Aorta (tissue), 5 donors: ENCODE results near the gene OPRD1. TPM values are rescaled to one million over a fixed set of nuclear protein-coding genes. Genes with fewer than 3 reads are reported as not detected.
"Not testable (repeated sequence)": the region's sequence is repeated elsewhere in the genome, so short reads cannot be mapped to it uniquely, and the experiment has no call there.

Experiments used
- ATAC-seq: fragments of 200-7000 bp; cut with Tn5 transposase; one replicate; pipeline ENCODE4 v1.9.1; 2022; ENCODE audit warnings: moderate library complexity; ENCODE audit not compliant: low FRiP score
- DNase-seq, 2 donors: peaks; one replicate each; pipeline ENCODE4 v3.0.0-alpha.2; 2020
- H3K27ac ChIP-seq, 2 donors: one replicate each; pipeline ENCODE4 v1.5.1; 2013; ENCODE audit warnings: low read length in 2 of 2, mild to moderate bottlenecking in 2 of 2, moderate library complexity in 2 of 2, control low read depth in 1 of 2, inconsistent platforms in 1 of 2, low read depth in 1 of 2
- H3K27me3 ChIP-seq, 2 donors: one replicate each; pipeline ENCODE4 v1.6.1; 2013; ENCODE audit warnings: control low read depth in 1 of 2, low read length in 1 of 2, mild to moderate bottlenecking in 1 of 2, moderate library complexity in 1 of 2; ENCODE audit not compliant: insufficient read depth in 2 of 2, control insufficient read depth in 1 of 2
- H3K36me3 ChIP-seq, 2 donors: one replicate each; pipeline ENCODE4 v1.6.1; 2013; ENCODE audit warnings: control low read depth in 1 of 2, low read length in 1 of 2, mild to moderate bottlenecking in 1 of 2; ENCODE audit not compliant: insufficient read depth in 2 of 2, control insufficient read depth in 1 of 2
- H3K4me1 ChIP-seq, 2 donors: one replicate each; pipeline ENCODE4 v1.6.1; 2013; ENCODE audit warnings: low read length in 2 of 2, control low read depth in 1 of 2, mild to moderate bottlenecking in 1 of 2, moderate library complexity in 1 of 2; ENCODE audit not compliant: insufficient read depth in 2 of 2, control insufficient read depth in 1 of 2
- H3K4me3 ChIP-seq, 2 donors: one replicate each; pipeline ENCODE4 v1.5.1; 2013; ENCODE audit warnings: low read length in 2 of 2, control low read depth in 1 of 2, mild to moderate bottlenecking in 1 of 2
- H3K9me3 ChIP-seq: one replicate; pipeline ENCODE4 v1.6.1; 2013; ENCODE audit warnings: mild to moderate bottlenecking, low read length; ENCODE audit not compliant: control insufficient read depth
- WGBS, 2 donors: extraction: QIAGEN DNeasy Blood & Tissue Kit; methylation state at CpG; one replicate each; pipeline ENCODE4 v1.1.7; 2013; 5-methylcytosine and 5-hydroxymethylcytosine counted together
- intact Hi-C, 2 donors: fragments of 100-400 bp; cut with DNase I; formaldehyde crosslinking; loops; one replicate each; pipeline versions ENCODE4 v1.14.2 to v1.15.0; 2022
- polyA plus RNA-seq, 2 donors: library from polyadenylated mRNA; stranded (reverse); fragments of 200-250 nt; gene quantifications; one replicate each; pipeline ENCODE4 v1.2.3, GENCODE V29; 2013
- total RNA-seq, 2 donors: library from RNA; stranded (reverse); fragmentation: NEBNext Ultra II Directional; extraction: Animal tissue kit (Norgen Biotek cat#: 25700); gene quantifications; one replicate each; pipeline ENCODE4 v1.2.1, GENCODE V29; 2021
- donor health status: healthy with polysubstance abuse.
- donor health status: Bipolar disorder and iron deficiency.
- donor health status: DM: no; HTN: no; CAD: no.
- donor health status: DM: no; HTN: no; CAD: no.
- donor health status: DM: yes; HTN: yes; CAD: no.

Gene OPRD1
- total and polyA plus RNA-seq, 4 donors = not detected

DNA sequence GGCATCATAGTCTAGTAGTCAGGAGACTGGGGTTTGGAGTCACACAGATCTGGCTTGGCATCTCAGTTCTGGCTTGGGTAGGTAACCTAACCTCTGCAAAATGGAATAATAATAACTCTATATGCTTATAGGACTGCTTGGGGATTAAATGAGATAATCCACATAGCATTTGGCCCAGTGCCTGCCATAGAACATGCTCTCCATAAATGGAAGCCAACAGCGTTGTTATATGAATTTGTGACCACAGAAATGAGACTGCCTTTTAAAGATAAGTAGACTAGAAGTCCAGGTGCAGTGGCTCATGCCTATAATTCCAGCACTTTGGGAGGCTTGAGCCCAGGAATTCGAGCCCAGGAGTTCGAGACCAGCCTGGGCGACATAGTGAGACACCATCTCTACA, 4.0 kb upstream of the OPRD1 start:
- no peaks in the 10 kb centered on the region for H3K4me1 ChIP-seq
- intact Hi-C loops = no loop called here
- H3K9me3 ChIP-seq = peaks cover 4% of the 10 kb centered on the region
- no peaks in the 10 kb centered on the region for H3K27me3 ChIP-seq
- no peak overlapping the region for H3K27ac ChIP-seq
- ATAC-seq (no peak), DNase-seq (no peak)
- H3K4me3 ChIP-seq = no peak overlapping the region
- H3K36me3 ChIP-seq = no peaks in the 10 kb centered on the region
- WGBS, 2 donors = 73 to 83% methylated on average over 4 of the region's 4 CpGs

DNA sequence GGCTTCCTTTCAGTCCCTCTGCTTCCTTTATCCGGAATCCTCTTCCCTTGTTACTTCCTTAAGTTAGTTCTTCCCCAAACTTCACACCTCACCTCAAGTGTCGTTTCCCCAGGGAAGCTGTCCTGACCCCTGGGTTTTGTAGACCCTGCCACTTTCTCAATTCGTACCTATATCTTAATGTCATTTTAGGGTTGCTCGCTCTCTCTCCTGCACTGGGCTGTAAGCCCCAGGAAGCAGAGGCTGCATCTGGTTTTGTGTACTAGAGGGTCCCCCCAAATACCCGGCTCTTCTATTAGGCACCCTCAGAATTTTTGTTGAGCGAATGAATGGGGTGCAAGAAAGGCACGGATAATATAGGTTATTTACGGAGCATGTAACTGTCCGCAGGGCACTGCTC, 603 bp upstream of the OPRD1 start:
- Histone ChIP-seq H3K9me3 (no peaks in the 10 kb centered on the region), H3K27me3 (no peaks in the 10 kb centered on the region), H3K4me1 (no peaks in the 10 kb centered on the region), H3K36me3 (no peaks in the 10 kb centered on the region), H3K27ac (no peak overlapping the region), H3K4me3 (no peak overlapping the region)
- WGBS, 2 donors = 68 to 69% methylated on average over 9 of the region's 9 CpGs
- intact Hi-C loops = no loop called here
- DNase-seq (no peak), ATAC-seq (no peak)

DNA sequence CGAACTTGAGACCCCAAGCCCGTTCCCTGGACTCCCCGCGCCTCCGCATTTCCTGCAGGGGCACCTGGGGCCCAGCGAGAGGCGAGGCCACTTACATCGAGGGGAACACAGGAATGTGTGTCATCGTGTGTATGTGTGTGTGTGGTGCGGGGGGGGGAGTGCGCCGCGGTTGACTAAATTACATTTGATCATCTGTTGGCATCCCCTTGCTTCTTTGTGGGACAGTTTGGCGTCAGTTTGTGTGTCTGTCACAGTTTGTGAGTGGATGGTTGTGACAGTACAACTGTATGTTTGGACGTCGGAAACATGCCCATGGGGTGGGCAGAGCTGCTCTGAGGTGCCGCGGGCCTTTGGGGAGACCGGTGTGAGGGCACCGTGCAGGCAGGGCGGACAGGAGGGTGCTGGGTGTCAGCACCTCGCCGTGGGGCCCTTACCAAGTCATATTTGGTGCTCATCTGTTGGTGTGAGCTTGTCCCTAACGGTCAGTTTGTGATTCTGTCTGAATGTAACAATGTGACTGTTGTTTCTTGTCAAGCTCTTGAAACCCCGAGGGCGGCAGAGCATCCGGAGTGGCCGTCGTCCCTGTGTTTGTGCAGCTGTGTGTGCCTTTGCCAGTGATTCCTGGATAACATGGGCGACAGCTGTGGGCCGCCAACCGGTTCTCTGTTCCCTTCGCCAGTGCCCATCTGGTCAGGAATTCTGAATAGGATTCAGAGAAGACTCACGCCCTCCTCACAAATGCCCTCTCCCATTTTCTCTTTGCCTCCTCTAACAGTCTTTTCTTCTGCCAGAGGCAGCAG, 899 bp downstream of the OPRD1 start:
- DNase-seq (no peak), ATAC-seq (no peak)
- no peaks in the 10 kb centered on the region for H3K9me3 ChIP-seq
- intact Hi-C loops = no loop called here
- no peak overlapping the region for H3K27ac ChIP-seq
- 16 to 18% methylated on average over 34 of the region's 34 CpGs for WGBS, 2 donors
- no peaks in the 10 kb centered on the region for H3K27me3 ChIP-seq
- H3K4me3 ChIP-seq = no peak overlapping the region
- H3K36me3 ChIP-seq = no peaks in the 10 kb centered on the region
- no peaks in the 10 kb centered on the region for H3K4me1 ChIP-seq

DNA sequence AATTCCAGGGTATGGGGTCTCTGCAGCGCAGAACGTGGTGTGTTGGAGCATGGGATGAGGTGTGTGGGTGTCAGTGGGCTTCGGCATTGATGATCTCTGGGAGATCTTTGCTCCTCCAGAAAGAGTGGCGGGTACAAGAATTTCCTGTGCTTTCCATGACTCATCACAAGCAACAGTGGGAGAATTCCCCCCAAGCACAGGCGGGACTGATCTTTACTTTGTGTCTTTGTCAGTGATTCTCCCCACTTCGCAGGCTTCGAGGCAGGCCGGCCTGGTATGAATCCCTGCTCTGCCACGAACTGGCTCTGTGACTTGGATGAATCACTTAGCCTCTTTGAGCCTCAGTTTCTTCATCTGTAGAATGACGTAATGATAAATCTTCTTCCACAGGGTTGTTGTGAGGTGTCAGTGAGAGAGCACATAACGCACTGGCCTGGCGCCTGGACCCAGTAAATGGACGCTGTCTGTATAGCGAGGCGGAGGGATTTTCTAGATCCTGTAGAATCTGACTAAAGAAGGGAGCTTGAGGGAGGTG, 2.0 kb downstream of the OPRD1 start:
- Histone ChIP-seq H3K9me3 (no peaks in the 10 kb centered on the region), H3K4me1 (no peaks in the 10 kb centered on the region), H3K4me3 (no peak overlapping the region), H3K27me3 (no peaks in the 10 kb centered on the region), H3K36me3 (no peaks in the 10 kb centered on the region), H3K27ac (no peak overlapping the region)
- intact Hi-C loops = no loop called here
- ATAC-seq (no peak), DNase-seq (no peak)
- WGBS, 2 donors = 79% methylated on average over 15 of the region's 15 CpGs

DNA sequence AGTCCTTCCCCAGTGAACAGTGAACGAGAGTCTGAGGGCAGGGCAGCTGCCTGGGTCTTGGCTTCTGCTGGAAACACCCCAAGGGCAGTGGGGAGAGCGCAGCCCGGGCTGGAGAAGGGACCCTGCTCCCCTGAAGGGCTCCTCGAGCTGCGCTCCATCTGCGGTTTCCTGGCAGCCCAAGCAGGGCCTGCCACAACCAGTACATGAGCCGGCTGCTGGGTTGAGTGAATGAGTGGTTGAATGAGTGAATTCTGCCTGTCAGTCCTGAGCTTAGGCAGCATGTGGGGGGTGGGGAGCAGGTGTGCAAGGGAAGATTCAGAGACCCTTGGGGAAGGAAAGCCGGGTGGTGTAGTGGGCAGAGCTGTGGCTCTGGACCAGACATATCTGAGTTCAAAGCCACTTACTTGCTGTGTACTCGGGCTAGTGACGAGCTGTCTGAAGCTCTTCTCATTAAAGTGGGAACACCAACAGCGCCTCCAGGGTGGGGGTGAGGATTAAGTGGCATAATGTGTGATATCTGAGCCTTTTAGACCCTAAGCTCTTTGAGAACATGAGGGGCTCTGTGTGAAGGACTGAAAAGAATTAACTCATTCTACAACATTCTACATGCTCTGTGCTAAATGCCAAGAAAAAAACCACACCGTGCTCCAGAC, 3.7 kb downstream of the OPRD1 start:
- ATAC-seq = no peak
- intact Hi-C loops = no loop called here
- no peak overlapping the region for H3K27ac ChIP-seq
- H3K4me1 ChIP-seq = no peaks in the 10 kb centered on the region
- no peaks in the 10 kb centered on the region for H3K27me3 ChIP-seq
- H3K9me3 ChIP-seq = no peaks in the 10 kb centered on the region
- WGBS, 2 donors = 37% methylated on average over 12 of the region's 12 CpGs
- H3K4me3 ChIP-seq = no peak overlapping the region
- no peaks in the 10 kb centered on the region for H3K36me3 ChIP-seq
- DNase-seq = no peak

DNA sequence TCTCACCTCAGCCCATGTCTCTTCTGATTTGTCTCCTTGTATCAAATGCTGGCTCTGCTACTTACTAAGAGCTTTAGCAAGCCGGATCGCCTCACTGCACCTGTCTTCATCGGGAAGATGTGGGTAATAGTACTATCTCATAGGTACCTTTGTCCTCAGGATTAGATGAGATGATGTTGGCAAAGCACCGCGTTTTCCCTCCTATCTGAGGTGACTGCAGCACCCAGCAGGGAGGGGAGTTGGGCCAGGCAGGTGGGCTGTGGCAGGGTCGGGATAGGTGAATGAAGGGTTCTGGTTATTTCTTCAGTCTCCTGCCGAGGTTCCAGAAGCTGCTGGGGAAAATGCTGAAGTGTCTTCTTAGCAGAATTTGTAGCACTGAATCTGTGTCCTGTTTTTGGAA, 5.2 kb downstream of the OPRD1 start:
- Histone ChIP-seq H3K4me1 (no peaks in the 10 kb centered on the region), H3K27me3 (no peaks in the 10 kb centered on the region), H3K27ac (no peak overlapping the region), H3K36me3 (no peaks in the 10 kb centered on the region), H3K4me3 (no peak overlapping the region), H3K9me3 (no peaks in the 10 kb centered on the region)
- intact Hi-C loops = no loop called here
- 76 to 79% methylated on average over 7 of the region's 7 CpGs for WGBS, 2 donors
- ATAC-seq (no peak), DNase-seq (no peak)

DNA sequence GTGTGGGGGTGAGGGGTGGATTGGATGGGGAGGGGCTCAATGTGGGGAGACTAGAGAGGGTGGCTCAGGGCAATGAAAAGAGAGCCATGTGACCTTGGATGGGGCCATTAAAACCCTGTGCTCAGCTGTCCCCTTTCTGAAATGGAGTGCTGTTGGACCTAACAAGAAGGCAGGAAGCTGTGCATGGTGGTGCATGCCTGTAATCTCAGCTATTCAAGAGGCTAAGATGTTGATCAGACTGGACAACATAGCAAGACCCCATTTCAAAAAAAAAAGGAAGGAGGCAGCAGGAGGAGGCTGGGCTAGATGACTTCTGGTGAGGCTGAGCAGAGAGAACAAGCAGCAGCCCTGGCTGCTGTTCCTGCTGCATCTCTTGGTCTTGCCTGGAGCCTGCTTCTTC, 7.0 kb downstream of the OPRD1 start:
- Histone ChIP-seq H3K36me3 (no peaks in the 10 kb centered on the region), H3K9me3 (no peaks in the 10 kb centered on the region), H3K27me3 (no peaks in the 10 kb centered on the region), H3K4me3 (no peak overlapping the region), H3K4me1 (no peaks in the 10 kb centered on the region), H3K27ac (no peak overlapping the region)
- DNase-seq (no peak), ATAC-seq (no peak)
- intact Hi-C loops = no loop called here

DNA sequence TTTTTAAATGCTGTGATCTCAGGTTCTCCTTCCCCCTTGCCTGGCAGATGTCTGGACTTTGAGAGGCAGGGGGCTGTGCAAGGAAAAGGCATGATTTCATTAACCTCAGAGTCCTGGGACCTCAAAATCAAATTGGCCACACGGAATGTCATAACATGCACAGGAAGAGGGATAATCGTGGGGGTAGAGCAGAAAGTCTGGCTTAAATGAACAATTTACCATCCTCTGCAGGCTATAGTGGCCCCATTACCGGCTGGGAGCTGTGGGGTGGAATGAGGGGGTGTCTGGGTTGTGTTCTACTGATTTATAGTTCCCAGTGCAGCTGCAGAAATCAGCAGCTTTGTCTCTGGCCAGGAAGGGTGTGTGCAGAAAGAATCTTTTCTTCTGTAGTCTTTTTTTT, 10.8 kb downstream of the OPRD1 start:
- Histone ChIP-seq H3K4me1 (no peaks in the 10 kb centered on the region), H3K27ac (no peak overlapping the region), H3K4me3 (no peak overlapping the region), H3K9me3 (no peaks in the 10 kb centered on the region), H3K36me3 (no peaks in the 10 kb centered on the region), H3K27me3 (no peaks in the 10 kb centered on the region)
- ATAC-seq (no peak), DNase-seq (no peak)
- 3 to 17% methylated on average over 3 of the region's 3 CpGs for WGBS, 2 donors
- intact Hi-C loops = no loop called here

DNA sequence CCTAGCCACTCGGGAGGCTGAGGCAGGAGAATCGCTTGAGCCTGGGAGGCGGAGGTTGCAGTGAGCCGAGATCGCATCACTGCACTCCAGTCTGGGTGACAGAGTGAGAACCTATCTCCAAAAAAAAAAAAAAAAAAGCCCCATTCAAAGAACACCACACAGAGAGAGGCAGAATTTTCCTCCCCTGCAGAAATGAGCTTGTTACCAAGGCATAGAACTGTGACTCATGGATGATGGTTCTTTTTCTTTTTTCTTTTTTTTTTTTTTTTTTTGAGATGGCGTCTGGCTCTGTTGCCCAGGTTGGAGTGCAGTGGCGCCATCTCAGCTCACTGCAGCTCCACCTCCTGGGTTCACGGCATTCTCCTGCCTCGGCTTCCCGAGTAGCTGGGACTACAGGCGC, 12.1 kb downstream of the OPRD1 start:
- intact Hi-C loops, H3K4me1 ChIP-seq, H3K4me3 ChIP-seq, DNase-seq, H3K36me3 ChIP-seq, ATAC-seq, H3K27me3 ChIP-seq, H3K27ac ChIP-seq, H3K9me3 ChIP-seq: not testable (repeated sequence)
- WGBS, 2 donors = 83 to 94% methylated on average over 11 of the region's 11 CpGs
